HG03159 (cell line): Measurements from ENCODE around the gene PRRX1.
A peak's percentile ranks its signal among the peaks of the same experiment; 100 is the strongest.

Experiments used
- ATAC-seq: cut with Tn5 transposase; IDR thresholded peaks from one replicate; pipeline ENCODE4 v1.9.1; 2021; ENCODE audit warnings: mild to moderate bottlenecking, moderate library complexity; ENCODE audit not compliant: unreplicated experiment

PRRX1 gene

DNA sequence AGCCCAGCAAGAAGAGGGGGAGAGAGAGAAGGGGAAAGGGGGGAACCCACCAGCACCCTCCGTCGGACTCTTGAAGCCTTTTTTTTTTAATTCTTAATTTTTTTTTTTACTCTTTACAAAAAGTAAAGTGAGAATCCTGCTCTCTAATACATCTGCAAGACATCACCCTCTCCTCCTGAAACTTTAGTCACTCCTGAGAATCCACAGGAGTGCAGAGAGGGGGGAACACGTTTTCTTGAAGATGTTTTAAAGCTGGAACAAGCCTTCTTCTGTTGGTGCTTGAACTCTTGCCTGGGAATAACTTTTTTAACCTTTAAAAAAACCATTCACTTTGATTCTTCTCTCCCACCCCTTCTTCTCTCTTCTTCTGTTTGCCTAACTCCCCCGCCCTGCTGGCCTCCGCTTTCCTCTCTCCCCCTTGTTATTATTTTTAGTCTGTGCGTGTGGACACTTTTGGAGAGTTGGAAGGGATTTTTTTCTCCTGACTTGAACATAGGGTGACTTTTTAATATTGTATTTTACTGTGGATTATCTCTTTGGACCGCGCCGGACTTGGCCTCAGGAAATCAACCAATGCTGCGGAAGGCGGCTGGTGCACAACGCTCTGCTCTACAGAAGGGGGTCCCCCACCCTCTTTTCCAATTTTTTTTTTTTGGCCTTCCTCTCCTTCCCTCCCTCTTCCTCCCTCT, 383 bp upstream of the PRRX1 start:
- no peak for ATAC-seq

DNA sequence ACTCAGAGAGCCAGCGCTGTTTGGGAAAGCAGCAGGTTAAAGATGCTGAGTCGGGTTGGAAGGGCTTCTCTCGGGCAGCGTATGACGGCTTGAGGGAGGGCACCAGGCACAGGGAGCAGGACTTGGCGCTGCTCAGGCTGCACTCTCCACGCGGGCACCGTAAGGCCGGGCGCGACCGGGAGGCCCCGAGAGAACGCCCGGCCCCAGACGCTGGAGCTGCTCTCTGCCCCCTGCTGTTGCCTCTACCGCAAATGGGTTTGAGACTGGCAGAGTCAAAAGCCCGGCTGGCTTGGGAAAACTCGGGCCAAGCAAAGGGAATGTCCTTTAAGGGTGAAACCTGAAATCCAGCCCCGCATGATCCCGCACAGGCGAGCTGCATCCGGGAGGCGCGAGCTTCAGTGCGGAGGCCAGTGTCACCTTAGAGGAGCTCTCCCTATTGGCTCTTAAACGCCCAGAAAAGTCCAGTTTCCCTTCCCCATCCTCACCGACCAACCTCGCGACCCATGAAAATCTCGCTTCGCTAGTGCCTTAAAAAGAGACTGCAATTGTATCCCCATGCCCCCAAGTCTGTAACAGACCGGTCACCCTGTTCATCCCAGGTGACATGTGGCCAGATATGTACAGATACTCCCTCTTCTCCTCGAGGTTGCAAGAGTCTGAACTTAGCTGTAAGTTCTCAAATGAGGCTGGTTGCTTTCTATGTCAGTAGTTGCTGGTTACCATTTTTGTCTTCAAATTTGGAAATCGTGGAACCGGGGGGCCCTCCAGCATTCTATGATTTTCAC, 1.1 kb downstream of the PRRX1 start:
- no peak for ATAC-seq

DNA sequence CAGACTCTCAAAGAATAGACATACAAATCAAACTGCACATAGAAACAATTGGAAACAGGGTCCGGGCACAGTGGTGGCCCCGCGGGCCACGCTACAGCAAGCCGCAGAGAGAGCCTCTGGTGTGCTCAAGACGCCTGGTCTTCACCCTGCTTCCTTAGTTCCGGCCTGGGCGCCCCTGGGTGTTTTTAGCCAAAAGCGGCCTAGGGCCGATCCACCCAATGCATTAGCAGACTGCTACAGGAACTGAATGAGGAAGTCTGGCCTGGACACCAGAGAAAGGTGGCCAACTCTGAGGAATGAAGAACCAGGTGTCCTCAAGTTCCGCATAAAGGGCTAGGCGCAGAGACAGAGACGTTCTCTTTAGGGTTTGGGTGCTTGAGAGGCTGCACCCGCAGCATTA, 1.7 kb downstream of the PRRX1 start:
- ATAC-seq, result no peak

DNA sequence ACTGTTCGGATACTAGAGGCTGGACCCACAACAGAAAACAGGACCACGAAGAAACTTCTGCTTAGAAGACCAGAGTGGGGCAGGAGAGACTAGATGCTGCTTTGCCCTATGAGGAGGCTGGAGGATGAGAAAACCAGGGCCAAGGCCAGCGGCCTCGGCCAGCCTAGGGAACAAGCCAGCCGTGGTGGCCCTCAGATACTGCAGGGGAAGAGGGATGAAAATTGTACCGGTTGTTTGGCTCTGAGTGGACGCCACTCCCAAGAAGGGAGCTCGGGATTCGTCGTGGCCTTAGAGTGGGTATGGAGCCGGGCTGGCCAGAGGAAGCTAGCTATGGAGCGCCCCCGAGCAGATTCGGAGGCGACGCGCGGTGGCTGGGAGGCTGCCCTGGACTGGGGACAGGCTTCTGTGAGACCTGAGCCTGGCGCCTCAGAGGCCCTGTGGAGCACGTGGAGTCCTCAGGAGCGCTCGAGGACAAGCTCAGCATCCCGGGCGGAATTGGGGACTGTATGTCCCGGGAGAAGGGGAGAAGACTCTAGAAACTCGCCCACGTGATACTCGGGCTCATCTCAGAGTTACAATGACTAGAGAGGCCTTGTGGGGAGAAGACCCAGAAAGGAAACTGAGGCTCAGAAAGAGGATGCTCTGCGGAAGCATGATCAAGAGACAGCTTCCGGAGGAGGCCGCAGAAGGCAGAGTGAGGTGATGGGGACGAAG, 2.8 kb downstream of the PRRX1 start:
- no peak for ATAC-seq

DNA sequence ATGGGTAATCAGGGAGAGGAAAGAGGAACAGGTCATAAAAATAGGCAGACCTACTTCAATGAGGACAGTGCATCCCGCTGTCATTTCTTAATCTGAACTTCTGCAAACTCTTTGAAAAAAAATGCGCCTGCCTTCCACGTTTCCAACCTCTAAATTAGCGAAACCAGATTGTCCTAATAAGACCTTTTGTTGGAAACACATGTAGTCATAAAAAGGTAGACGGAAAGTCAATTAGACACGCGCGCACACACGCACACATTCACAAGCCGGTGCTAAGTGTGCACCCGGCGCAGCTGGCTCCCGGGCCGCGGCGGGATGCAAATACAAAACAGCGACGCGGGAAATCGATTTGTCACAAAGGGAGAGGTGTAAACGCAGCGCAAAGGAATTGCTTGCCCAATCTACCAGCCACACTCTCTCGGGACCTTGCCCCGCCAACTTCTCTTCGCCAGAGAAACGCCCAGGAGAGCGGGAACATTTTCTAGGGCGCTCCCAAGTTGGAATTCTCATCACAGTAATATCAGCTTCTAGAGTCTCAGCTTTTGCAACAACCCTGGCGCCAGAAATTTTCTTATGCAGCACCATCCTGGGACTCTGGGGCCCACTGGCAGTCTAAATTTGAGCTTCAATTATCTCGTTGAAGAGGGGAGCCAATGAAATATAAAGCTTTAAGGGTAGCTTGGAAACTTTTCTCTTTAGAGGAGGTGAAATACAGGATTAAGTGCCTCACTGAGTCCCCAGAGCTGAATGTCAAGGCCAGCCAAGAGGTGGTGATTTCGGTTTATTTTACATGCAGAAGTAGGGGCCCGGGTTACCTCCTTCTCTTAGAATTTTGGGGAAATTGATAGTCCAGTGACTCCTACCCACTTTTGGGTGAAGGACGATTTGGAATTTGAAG, 4.5 kb downstream of the PRRX1 start:
- no peak for ATAC-seq

DNA sequence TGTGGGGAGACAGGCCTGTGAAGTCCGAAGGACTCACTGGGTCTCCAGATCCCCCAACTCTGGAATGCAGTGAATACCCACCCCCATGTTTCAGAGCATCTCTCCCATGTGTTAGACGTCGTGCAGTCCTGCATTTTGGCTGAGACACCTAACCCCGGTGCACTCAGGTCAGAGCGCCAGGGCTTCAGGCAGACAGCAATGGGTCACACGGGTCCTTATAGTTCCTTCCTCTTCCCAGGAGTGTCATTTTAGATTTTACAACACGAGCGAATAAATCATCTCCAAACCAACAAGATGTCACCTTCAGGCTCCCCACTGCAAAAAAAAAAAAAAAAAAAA, 5.1 kb downstream of the PRRX1 start:
- no peak for ATAC-seq

DNA sequence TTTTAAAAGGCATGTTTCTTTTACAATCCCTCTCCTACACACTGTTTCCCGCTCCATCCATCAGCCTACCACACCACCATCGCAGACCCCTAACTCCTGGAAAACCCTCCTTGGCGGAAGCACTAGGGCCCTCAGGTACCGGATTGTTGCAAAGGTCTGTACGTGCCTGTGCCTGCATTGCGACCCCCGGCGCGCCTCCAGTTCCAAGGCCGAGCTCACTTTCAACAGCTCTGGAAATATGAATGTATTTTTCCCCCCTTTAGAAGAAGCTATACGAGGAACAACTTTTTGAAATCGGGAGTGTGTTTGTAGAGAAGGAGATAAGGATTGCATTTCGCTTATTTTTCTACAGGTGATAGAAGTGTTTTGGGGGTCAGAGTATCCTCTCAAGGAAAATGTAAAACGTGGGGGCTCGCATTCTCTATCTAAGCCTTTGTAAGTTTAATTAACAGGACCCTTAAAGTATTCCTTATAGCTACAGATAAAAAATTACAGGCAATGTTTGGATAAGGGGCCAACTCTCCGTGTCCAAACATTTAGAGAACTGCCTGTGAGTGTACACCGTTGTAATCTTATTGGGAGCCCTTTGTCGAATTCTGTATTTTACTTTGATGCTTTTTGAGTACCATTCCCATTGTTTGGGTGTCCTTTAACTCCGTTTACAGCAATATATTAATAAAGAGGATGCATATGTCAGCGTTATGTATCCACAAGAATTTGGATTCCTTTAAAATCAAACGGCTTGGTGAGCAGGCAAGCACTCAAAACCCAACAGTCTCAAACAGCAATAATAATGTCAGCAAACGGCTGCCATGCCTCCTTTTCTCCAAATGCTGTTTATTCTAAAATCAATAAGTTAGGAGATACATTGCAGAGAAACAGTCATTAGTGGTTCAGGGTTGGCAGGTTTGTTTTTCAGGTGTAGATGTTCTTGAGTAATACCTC, 5.9 kb downstream of the PRRX1 start:
- ATAC-seq, result no peak

DNA sequence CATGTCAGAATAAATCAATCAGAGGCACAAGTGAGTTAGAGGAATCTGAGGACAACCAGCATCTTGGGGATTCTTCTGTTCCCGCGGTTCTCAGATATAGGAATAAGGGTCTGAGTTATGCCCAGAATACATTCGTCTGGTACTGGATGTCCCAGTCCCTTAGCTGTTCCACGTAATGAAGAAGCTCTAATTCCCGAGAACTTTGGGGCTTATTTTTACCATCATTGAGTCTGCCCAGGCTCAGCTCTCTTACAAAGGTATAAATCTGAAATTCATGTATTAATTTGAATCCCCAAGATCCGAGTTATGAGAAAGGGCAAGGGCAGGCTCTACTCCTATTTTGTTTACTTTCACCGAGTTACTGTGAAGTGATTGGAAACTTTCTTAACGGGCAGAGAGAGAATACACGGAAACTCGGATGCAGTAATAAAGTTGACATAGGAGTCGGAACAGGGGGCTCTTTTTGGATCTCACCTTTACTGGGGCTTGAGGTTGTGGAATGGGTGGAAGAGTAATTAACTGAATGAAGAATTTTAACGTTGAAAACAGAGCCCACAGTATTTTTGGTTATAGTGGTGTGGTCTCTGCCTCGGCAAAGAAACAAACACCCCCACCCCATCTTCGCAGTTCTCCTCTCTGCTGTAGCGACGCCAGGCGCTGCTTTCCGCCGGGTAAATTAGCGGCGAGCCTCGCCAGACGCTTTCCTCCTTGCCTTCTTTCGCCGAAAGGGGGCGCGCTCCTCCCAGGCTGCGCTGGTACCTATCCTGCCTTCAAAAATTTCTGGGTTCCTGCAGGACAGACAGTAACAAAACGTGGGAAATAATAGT, 7.1 kb downstream of the PRRX1 start:
- ATAC-seq, result peak; percentile 62

DNA sequence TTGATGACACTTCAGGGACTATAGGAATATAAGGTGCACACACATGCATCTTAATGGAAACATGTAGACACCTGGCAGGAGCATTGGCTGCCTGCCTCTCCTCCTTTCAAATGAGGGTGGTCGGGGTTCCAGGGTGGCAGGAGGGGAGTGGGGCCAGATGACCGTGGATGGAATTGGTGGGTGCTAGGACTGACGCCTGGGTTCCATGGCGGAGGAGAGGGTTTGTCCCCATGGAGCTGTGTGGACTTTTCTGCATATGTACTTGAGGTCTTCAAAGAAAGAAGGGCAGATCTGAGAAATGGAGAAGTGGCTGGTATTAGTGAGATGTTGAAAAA, 7.7 kb downstream of the PRRX1 start:
- ATAC-seq, result no peak

DNA sequence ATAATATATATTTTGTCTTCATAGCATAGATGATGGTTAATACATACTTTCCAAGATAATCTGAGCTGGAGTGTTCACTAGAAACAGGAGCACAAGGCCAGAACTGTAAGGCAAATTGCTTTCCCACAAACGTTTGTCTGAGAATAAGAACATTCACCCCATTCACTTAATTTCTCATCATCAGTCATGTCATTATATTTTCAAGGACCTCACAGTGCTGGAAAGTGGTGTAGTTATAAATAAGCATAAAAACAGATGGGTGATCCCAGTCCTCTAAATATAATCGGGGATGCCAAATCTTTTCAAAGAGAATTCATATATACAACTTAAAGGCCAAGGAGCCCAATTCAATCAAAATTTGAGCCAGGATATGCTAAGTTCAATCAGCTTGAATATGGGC, 8.4 kb downstream of the PRRX1 start:
- ATAC-seq, result no peak

DNA sequence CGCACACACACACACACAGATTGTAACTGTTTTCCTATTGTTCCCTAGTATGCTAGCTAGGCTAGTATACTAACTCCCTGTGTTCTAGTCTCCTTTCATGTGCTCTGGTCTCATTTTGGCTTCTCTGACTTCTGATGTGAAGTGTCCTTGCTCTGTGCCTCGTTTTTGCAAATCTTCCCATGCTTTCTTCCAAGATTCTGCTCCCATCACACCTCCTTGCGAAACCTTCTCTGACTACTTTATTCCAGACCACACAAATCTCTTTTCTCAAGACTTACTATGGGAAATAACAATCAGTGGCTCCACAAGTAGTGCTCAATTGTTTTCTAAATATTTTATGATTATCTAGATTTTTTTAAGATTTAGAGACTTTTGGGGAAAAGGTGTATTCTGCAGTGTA, 10.3 kb downstream of the PRRX1 start:
- ATAC-seq, result no peak

DNA sequence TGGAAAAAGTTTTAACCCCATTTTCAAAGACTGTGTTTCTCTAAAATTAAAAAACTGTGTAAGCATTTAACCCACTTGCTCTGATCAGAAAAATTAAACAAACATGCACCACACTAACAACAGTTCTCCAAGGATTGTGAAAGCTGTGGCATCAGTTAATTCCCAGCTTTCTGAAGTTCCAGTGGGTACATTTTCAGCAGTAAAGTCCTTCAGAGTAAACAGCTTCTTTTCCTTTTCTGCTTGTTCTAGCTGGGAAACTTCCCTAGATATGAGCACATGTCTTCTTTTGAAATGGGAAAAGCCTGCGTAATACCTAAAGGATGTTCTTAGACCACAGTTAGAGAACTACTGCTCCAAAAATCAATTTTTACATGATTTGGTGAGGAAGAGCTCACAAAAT, 11.1 kb downstream of the PRRX1 start:
- ATAC-seq, result no peak

DNA sequence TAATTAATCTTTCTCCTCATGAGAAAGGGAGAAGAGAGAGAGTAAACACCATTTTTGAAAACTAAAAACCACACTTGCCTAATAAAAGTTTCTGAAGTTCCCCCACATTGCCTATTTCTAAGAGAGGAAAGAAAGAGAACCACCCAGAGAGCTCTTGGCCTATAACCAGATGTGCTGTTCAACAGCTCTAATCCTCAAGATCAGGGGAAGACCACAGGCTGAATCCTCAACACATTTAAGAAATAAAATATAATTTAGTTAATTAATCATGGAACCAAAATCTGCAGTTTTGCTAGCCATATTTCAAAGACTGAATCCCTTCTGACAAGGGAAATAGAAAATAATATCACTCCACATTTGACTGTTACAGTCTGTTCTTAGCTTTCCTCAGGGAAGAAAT, 11.9 kb downstream of the PRRX1 start:
- ATAC-seq, result no peak

DNA sequence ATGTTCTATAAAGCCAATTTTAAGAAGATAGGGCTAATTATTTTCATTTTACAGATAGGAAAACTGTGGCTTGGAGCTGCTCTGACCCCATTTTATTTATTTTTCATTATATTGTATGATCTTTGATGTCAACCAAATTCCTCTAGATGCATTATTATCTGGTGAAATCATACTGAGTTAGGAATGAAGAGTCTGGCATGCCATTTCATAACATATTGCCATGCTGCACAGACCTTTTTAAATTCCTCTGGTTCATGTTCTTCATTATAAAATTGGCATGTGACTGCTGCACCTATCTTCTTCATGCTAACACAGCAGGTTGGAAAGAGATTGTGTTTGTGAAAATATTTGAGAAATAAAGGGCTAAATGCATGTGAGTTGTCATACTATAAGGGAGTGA, 12.7 kb downstream of the PRRX1 start:
- ATAC-seq, result no peak

DNA sequence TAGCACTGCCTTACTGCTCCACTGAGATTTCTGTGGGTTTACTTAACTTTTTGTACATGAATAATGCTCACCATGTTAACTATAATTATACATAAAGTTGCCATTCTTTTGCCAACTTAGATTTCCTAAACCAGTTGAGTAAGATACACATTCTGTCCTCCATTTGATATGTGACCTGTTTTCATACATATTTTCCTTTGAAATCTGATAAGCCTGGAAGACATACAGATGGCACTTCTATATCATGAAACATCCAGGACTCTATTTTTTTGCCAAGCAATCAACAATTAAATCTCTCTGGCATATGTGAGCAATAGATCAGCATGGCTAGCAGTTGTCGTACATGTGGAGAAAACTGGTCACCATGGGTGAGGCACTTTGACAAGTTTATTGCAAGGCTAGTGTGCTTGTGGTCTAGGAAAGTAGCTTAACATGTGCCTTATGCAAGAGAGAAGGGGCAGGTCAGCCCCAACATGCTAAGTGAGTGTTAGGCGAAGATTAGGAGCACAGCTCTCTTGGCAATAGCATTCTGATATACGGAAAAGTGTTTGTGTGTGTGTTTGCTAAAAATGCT, 14.2 kb downstream of the PRRX1 start:
- ATAC-seq, result no peak

DNA sequence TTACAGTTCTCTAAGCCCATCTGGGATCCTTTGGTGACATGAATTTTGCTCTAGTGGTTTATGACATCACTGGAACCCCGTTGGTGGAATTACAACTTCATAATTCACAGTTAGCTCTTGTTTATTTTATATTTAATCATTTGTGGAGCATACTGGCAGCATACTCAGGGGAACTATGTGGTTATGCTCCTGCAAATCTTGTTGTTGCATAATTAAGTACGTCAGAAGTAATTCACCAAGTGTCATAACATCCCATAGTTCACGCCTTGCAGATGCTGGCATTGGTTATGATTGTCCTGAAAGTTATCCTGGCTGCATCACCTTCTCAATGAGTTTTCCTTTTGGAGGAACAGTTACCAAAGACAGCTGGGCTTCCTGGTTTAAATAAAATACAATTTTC, 16.5 kb downstream of the PRRX1 start:
- ATAC-seq, result no peak

DNA sequence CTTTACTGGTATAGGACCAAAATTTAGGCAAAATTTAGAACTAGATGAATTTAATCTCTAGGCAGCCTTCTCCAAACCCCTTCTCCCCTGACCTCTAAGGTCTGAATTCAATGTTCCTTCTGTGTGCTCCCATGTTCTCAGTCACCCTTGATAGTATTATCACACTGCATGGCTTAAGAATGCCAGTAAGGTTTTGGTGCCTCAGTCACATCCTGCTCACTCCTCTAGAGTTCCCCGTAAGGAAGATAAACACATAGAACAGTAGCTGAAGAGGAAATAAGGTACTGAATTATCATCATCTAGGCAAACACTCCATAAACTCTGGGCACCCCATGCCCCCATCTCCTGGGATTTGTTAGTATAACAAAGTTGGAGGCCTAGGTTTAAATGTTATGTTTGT, 18.2 kb downstream of the PRRX1 start:
- ATAC-seq, result no peak

DNA sequence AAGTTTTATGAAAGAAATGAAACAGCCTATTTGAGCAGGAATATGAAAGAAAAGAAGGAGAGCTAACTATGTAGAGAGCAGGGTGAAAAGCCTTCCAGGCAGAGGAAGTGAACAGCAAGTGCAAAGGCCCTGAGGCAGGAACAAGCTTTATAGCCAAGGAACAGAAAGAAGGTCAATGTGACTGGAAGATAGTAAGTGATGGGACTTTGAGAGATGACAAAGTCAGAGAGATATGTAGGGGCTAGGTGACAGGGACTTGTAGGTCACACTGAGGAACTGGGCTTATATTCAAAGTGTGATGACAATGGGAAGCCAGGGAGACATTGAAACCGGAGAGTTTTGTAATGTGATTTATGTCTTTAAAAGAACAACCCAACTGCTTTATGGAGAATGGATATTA, 18.9 kb downstream of the PRRX1 start:
- no peak for ATAC-seq

DNA sequence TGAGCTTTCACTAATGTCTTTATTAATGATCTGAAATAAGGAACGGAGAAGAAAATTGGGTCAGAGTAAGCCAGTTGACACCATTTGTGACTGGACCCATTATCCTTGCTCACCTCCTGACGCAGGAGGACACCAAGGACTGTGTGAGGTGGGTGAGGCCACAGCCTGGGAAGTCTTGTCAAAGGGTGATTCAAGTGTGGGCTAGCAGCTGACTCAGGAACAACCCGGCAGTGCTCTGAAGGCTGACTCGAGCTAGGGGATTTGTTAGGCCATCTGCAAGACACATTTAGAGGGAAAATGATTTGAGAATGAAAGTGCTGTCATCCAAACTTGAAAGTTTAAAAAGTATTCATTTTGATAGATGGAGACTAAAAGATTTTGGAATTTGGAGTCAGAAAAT, 21.2 kb downstream of the PRRX1 start:
- ATAC-seq, result no peak
